Cardiac muscle cell (in vitro differentiated cells and primary cell): ENCODE data around the gene CACNA2D2. TPM values are rescaled to one million over a fixed set of nuclear protein-coding genes. Genes with fewer than 3 reads are reported as not detected.

Source experiments
- DNase-seq, 2 donors: peaks; one replicate each; pipeline versions ENCODE4 v3.0.0 to v3.0.0-alpha.2; 2010 to 2017; ENCODE audit warnings: low read depth in 1 of 2, low spot score in 1 of 2
- H3K27ac ChIP-seq: fragments of 200-600 bp; sonication (generic); 2 replicates; pipeline ENCODE4 v1.5.1; 2016
- H3K27me3 ChIP-seq: fragments of 200-600 bp; sonication (generic); 2 replicates; pipeline ENCODE4 v1.6.0; 2016; ENCODE audit warnings: control low read depth
- H3K36me3 ChIP-seq: fragments of 200-600 bp; sonication (generic); 2 replicates; pipeline ENCODE4 v1.5.1; 2016; ENCODE audit warnings: control low read depth
- H3K4me1 ChIP-seq: fragments of 200-600 bp; sonication (generic); 2 replicates; pipeline ENCODE4 v1.8.1; 2017; ENCODE audit warnings: low read depth, mild to moderate bottlenecking, mixed run types
- H3K4me3 ChIP-seq: fragments of 200-600 bp; sonication (generic); 2 replicates; pipeline ENCODE4 v1.5.1; 2016; ENCODE audit warnings: mild to moderate bottlenecking
- H3K9me3 ChIP-seq: fragments of 200-600 bp; sonication (generic); 2 replicates; pipeline ENCODE4 v1.5.1; 2017; ENCODE audit warnings: low read depth, mild to moderate bottlenecking, control low read depth
- CTCF ChIP-seq: IDR thresholded peaks from 2 replicates; pipeline ENCODE4 v1.5.1; 2012; ENCODE audit warnings: low read depth, mild to moderate bottlenecking, low read length
- polyA plus RNA-seq: library from polyadenylated mRNA; unstranded; fragments of >200 nt; fragmentation: Nextera tagmentation; extraction: Ambion mirVana; gene quantifications from 2 replicates; pipeline ENCODE4 v1.2.1, GENCODE V29; 2016
- total RNA-seq: library from RNA; depleted of rRNA; stranded (reverse); fragments of >200 nt; gene quantifications from 2 replicates; pipeline ENCODE4 v1.2.3, GENCODE V29; 2016

The CACNA2D2 gene
- total and polyA plus RNA-seq, 2 experiments from 2014 or later, result 5.4 to 8.7 TPM

- Histone ChIP-seq H3K9me3 (no peaks in the 10 kb centered on the region), H3K4me1 (peaks cover 8% of the 10 kb centered on the region), H3K4me3 (peak within 1 kb of the TSS; percentile 42), H3K27me3 (peaks cover 46% of the 10 kb centered on the region), H3K36me3 (no peaks in the 10 kb centered on the region), H3K27ac (no peak within 1 kb of the TSS)
- peak; percentile 63 to 68 for DNase-seq
- TF ChIP-seq CTCF, result no peak
Observed at GRCh38 chr3:50345586-50346234, 157.7 kb downstream of the CACNA2D2 start, which contains the start of gene ZMYND10. TSS of gene ZMYND10 (minus strand) at chr3:50345732. CDS start at chr3:50345579, 153 bp downstream.

GRCh38 chr3:50345008-50345407, 158.4 kb downstream of the CACNA2D2 start:
- no peak for TF ChIP-seq CTCF
- peak overlapping the region; percentile 42 for H3K4me3 ChIP-seq
- DNase-seq, result no peak
- H3K27ac ChIP-seq, result no peak overlapping the region
- peaks cover 4% of the 10 kb centered on the region for H3K4me1 ChIP-seq
- peaks cover 53% of the 10 kb centered on the region for H3K27me3 ChIP-seq
- no peaks in the 10 kb centered on the region for H3K9me3 ChIP-seq
- H3K36me3 ChIP-seq, result no peaks in the 10 kb centered on the region

- no peak for TF ChIP-seq CTCF
- H3K4me1 ChIP-seq, result peaks cover 8% of the 10 kb centered on the region
- H3K9me3 ChIP-seq, result no peaks in the 10 kb centered on the region
- DNase-seq, result no peak
- no peaks in the 10 kb centered on the region for H3K36me3 ChIP-seq
- no peak overlapping the region for H3K27ac ChIP-seq
- no peak overlapping the region for H3K4me3 ChIP-seq
- peaks cover 61% of the 10 kb centered on the region for H3K27me3 ChIP-seq
Observed at GRCh38 chr3:50342813-50343633, 160.4 kb downstream of the CACNA2D2 start.

- no peaks in the 10 kb centered on the region for H3K9me3 ChIP-seq
- no peak overlapping the region for H3K27ac ChIP-seq
- peaks cover 61% of the 10 kb centered on the region for H3K27me3 ChIP-seq
- H3K4me3 ChIP-seq, result no peak overlapping the region
- peaks cover 11% of the 10 kb centered on the region for H3K4me1 ChIP-seq
- no peak for DNase-seq
- TF ChIP-seq CTCF, result no peak
- H3K36me3 ChIP-seq, result no peaks in the 10 kb centered on the region
Observed at GRCh38 chr3:50341996-50342650, 161.3 kb downstream of the CACNA2D2 start.

- no peak overlapping the region for H3K4me3 ChIP-seq
- no peak for DNase-seq
- TF ChIP-seq CTCF, result no peak
- H3K4me1 ChIP-seq, result peaks cover 11% of the 10 kb centered on the region
- H3K27ac ChIP-seq, result no peak overlapping the region
- peaks cover 61% of the 10 kb centered on the region for H3K27me3 ChIP-seq
- H3K9me3 ChIP-seq, result no peaks in the 10 kb centered on the region
- H3K36me3 ChIP-seq, result no peaks in the 10 kb centered on the region
Observed at GRCh38 chr3:50341537-50341936, 161.9 kb downstream of the CACNA2D2 start.
